Measurements from ENCODE around the gene EVI5.

DNA sequence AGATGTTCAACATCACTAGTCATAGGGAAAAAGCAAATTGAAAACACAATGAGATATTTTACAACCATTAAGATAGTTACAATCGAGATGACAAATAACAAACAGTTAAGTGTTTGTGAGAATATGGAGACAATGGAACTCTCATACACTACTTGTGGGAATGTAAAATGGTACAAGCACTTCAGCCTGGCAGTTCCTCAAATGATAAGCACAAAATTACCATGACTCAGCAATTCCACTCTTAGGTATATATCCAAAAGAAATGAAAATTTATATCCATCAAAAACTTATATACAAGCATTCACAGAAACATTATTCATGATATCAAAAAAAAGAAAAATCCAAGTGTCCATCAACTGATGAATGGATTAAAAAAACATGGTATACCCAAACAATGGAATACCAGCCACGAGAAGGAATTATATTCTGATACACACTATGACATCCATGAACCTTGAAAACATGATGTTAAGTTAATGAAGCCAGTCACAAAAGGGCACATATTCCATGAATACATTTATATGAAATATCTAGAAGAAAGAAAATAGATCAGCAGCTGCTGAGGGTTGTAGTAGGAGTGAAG lies 76.4 kb downstream of the EVI5 start:
- TF ChIP-seq, protein P1, sequence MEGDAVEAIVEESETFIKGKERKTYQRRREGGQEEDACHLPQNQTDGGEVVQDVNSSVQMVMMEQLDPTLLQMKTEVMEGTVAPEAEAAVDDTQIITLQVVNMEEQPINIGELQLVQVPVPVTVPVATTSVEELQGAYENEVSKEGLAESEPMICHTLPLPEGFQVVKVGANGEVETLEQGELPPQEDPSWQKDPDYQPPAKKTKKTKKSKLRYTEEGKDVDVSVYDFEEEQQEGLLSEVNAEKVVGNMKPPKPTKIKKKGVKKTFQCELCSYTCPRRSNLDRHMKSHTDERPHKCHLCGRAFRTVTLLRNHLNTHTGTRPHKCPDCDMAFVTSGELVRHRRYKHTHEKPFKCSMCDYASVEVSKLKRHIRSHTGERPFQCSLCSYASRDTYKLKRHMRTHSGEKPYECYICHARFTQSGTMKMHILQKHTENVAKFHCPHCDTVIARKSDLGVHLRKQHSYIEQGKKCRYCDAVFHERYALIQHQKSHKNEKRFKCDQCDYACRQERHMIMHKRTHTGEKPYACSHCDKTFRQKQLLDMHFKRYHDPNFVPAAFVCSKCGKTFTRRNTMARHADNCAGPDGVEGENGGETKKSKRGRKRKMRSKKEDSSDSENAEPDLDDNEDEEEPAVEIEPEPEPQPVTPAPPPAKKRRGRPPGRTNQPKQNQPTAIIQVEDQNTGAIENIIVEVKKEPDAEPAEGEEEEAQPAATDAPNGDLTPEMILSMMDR (IDR thresholded peaks at IDR 0.05): no peak
- TF ChIP-seq POLR2AphosphoS5 (IDR thresholded peaks at IDR 0.05): no peak

All from gastroesophageal sphincter (tissue), 3 donors.